ENCODE data around the gene AP4S1. TPM values are rescaled to one million over a fixed set of nuclear protein-coding genes. Genes with fewer than 3 reads are reported as not detected.

Gene AP4S1
- total RNA-seq, 1 donor: 7.9 TPM

DNA sequence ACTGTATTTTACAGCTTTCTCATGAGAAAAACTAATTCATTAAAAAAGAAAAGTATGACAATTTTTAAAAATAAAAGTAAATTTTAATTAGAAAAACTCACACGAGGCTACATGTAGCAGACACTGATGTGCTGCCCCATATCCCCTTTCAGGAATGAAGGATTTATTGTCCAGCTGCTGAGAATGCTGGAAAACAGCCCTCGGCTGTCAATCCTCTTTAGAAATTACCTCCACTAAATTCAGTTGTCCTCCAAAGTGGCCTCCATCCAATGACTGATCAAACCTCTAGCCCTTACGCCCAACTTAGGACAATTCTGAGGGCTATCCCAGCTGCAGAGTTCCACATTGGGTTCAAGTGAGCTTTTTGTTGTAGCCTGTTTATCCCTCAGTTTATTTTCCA lies 29.8 kb upstream of the AP4S1 start:
- no peak overlapping the region for H3K4me3 ChIP-seq (ENCODE audit: low read depth, low read length)
- TF ChIP-seq, protein P1, sequence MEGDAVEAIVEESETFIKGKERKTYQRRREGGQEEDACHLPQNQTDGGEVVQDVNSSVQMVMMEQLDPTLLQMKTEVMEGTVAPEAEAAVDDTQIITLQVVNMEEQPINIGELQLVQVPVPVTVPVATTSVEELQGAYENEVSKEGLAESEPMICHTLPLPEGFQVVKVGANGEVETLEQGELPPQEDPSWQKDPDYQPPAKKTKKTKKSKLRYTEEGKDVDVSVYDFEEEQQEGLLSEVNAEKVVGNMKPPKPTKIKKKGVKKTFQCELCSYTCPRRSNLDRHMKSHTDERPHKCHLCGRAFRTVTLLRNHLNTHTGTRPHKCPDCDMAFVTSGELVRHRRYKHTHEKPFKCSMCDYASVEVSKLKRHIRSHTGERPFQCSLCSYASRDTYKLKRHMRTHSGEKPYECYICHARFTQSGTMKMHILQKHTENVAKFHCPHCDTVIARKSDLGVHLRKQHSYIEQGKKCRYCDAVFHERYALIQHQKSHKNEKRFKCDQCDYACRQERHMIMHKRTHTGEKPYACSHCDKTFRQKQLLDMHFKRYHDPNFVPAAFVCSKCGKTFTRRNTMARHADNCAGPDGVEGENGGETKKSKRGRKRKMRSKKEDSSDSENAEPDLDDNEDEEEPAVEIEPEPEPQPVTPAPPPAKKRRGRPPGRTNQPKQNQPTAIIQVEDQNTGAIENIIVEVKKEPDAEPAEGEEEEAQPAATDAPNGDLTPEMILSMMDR (IDR thresholded peaks at IDR 0.05; ENCODE audit: insufficient read depth, low read length): no peak
- DNase-seq (ENCODE audit: low read depth): no peak

DNA sequence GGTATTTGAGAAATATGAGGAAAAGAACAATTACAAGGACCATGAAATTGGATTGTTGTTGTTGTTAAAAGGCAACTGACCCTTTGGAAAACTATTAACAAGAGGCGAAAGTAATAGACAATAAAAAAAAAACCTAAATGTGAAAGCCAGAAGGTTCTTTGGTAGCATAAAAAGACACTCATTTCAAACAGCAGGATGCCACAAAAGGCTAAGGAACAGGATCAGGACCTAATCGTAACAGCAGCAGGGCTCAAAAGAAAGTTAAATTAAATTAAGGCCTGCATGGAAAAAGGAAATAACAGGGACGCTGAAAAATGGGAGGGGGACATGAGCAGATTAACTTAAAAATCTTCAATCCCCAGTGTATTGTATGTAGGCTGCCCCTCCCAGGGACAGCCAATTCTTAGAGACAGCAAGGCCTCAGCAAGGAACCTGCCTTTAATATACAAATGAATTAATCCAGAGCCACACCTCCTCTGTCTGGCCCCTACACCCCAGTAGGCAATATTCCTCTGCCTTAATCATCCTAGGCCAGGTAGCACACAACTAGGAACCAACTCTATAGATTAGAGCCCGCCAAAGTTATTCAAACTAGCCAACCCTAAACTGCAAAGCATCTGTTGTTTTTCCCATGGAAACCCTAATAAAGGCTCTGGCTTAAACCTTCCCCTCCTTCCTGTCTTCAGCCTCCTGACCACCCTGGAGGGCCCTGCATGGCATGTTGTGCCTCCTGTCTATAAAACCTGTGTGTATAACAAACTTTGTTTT lies 28.4 kb upstream of the AP4S1 start:
- TF ChIP-seq, protein P1 (IDR thresholded peaks at IDR 0.05; ENCODE audit: insufficient read depth, low read length): no peak
- DNase-seq (ENCODE audit: low read depth): no peak
- no peak overlapping the region for H3K4me3 ChIP-seq (ENCODE audit: low read depth, low read length)

DNA sequence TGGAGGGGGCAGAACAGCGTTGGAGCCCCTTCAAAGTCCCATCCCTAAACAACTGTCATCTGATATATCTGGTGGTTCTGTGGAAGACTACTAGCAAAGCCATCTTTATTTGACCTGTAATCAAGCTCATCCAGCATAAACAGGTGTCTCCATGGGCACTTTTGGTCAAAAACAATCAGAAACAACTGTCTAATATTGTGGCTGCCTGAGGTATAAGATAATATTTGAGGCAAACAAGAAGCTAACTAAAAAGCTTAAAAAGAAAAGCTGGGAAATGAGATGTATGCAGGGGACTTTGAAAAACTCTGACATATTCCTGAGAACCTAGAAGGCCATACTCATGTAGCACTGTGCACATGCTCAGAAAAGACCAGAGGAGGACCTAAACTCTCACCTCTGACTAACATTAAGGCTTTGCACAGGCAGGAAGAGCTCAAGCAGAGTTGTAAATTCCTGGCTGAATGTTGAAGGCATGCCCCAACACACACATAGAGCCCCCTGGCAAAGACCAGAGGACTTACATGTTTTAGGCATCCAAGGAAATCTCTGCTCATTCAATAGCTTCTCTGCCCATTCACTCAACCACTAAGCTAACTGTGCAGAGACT lies 27.2 kb upstream of the AP4S1 start:
- TF ChIP-seq, protein P1 (IDR thresholded peaks at IDR 0.05; ENCODE audit: insufficient read depth, low read length): no peak
- DNase-seq (ENCODE audit: low read depth): no peak
- no peak overlapping the region for H3K4me3 ChIP-seq (ENCODE audit: low read depth, low read length)

DNA sequence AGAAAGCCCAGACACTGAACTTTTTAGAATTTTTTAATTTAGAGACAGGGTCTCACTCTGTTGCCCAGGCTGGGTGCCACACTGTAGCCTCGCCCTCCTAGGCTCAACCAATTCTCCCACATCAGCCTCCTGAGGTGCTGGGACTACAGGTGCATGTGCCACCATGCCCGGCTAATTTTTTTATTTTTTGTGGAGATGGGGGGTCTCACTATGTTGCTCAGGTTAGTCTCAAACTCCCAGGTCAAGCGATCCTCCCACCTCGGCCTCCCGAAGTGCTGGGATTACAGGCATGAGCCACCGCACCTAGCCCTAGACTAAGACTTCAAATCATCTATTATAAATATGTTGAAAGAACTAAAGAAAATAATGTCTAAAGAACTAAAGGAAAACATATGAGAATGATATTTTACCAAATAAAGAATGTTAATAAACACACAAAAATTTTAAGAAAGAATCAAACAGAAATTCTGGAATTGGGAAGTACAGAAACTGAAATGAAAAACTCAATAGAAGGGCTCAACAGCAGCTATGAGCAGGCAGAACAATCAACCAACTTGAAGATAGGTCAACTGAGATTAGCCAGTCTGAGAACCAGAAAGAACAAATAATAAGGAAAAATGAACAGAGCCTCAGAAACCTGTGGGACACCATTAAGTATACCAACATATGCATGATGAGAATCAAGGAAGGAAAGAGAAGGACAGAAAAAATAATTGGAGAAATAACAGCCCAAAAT lies 26.2 kb upstream of the AP4S1 start:
- no peak for DNase-seq (ENCODE audit: low read depth)
- no peak overlapping the region for H3K4me3 ChIP-seq (ENCODE audit: low read depth, low read length)
- TF ChIP-seq, protein P1 (IDR thresholded peaks at IDR 0.05; ENCODE audit: insufficient read depth, low read length): no peak

DNA sequence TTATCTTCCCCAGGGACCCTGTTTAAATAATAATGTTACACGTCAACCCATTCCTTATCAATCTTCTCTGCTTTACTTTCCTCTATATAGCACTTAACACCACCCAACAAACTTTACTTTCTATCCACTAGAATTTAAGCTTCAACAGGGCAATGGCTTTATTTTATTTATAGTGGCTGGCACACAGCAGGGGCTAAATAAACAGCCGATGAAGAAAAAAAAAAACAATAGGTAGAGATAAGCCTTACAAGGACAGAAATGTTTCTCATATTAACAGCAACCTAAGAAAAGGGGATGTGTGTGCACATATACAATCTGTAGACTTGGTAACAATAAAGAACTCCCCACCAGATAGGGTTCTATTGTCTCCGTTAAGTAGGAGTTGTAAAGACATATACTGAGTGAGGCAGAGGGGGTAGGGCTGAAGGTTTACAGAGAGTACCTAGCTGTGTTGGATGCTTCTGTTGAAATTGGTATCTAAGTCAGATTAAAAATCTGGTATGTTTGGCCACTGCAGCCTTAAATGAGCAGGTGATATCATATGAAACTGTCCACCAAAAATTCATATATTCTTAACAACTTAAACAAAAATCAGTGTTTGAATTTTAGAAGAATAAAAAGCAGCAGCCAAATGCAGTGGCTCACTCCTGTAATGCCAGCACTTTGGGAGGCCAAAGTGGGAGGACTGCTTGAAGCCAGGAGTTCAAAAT lies 24.7 kb upstream of the AP4S1 start:
- TF ChIP-seq, protein P1 (IDR thresholded peaks at IDR 0.05; ENCODE audit: insufficient read depth, low read length): no peak
- DNase-seq (ENCODE audit: low read depth): peak; percentile 13
- no peak overlapping the region for H3K4me3 ChIP-seq (ENCODE audit: low read depth, low read length)

DNA sequence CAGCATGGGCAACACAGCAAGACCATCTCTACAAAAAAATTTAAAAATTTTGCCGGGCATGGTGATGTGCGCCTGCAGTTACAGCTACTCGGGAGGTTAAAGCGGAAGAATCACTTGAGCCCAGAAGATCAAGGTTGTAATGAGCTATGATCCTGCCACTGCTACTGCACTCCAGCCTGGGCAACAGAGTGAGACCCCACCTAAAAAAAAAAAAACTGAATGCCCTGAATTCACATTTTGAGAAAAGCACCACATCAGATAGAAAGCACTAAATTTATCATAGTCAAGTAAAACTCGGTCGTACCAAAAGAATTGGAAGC lies 24.1 kb upstream of the AP4S1 start:
- TF ChIP-seq, protein P1 (IDR thresholded peaks at IDR 0.05; ENCODE audit: insufficient read depth, low read length): no peak
- no peak for DNase-seq (ENCODE audit: low read depth)
- H3K4me3 ChIP-seq (ENCODE audit: low read depth, low read length): no peak overlapping the region

All from fibroblast of the aortic adventitia (primary cell).